GM19397 (cell line): ENCODE measurements around the gene TUSC2.
A peak's percentile ranks its signal among the peaks of the same experiment; 100 is the strongest.
"Not testable (repeated sequence)": the region's sequence is repeated elsewhere in the genome, so short reads cannot be mapped to it uniquely, and the experiment has no call there.

ENCODE experiments used
- ATAC-seq: cut with Tn5 transposase; IDR thresholded peaks from one replicate; pipeline ENCODE4 v1.9.1; 2021; ENCODE audit warnings: mild to moderate bottlenecking, moderate library complexity; ENCODE audit not compliant: unreplicated experiment

TUSC2 gene

GRCh38 chr3:50319894-50320625 is 8.0 kb downstream of the TUSC2 start:
- no peak for ATAC-seq

- ATAC-seq, result no peak
These were observed 8.7 kb downstream of the TUSC2 start for GRCh38 chr3:50319181-50319893.

GRCh38 chr3:50318615-50319014 is 9.4 kb downstream of the TUSC2 start:
- no peak for ATAC-seq

- ATAC-seq, result no peak
These were observed 9.9 kb downstream of the TUSC2 start for GRCh38 chr3:50318163-50318562.

- no peak for ATAC-seq
These were observed 10.7 kb downstream of the TUSC2 start for GRCh38 chr3:50317300-50317699.

GRCh38 chr3:50316657-50317242 is 11.3 kb downstream of the TUSC2 start:
- ATAC-seq, result no peak

- ATAC-seq, result no peak
These were observed 13.2 kb downstream of the TUSC2 start for GRCh38 chr3:50314816-50315215.

GRCh38 chr3:50314342-50314741 is 13.7 kb downstream of the TUSC2 start:
- ATAC-seq, result no peak

GRCh38 chr3:50312041-50312440 is 16.0 kb downstream of the TUSC2 start:
- not testable (repeated sequence) for ATAC-seq

GRCh38 chr3:50304601-50305000 is 23.4 kb downstream of the TUSC2 start:
- no peak for ATAC-seq

- ATAC-seq, result no peak
These were observed 24.8 kb downstream of the TUSC2 start, which contains the start of gene HYAL1 for GRCh38 chr3:50303013-50303815. HYAL1 (minus strand) TSS chr3:50303574; CDS start chr3:50302956, 618 bp downstream.

GRCh38 chr3:50302095-50303012 is 25.7 kb downstream of the TUSC2 start:
- no peak for ATAC-seq

- no peak for ATAC-seq
These were observed 27.3 kb downstream of the TUSC2 start for GRCh38 chr3:50300681-50301254.

GRCh38 chr3:50299929-50300680 is 27.9 kb downstream of the TUSC2 start:
- no peak for ATAC-seq

GRCh38 chr3:50299638-50299928 is 28.4 kb downstream of the TUSC2 start:
- ATAC-seq, result no peak

GRCh38 chr3:50298836-50299637 is 29.0 kb downstream of the TUSC2 start, which contains the start of the genes HYAL3 and NAA80:
HYAL3 (minus strand) TSS chr3:50299405; CDS start chr3:50295602, 3,803 bp downstream.
NAA80 (minus strand) TSS chr3:50299405; CDS start chr3:50297463, 1,942 bp downstream.
- ATAC-seq, result peak; percentile 84

GRCh38 chr3:50297896-50298725 is 29.9 kb downstream of the TUSC2 start:
- ATAC-seq, result no peak
